NCI-H69 (cell line): Measurements from ENCODE around the gene MYOT.
"Not testable (repeated sequence)": the region's sequence is repeated elsewhere in the genome, so short reads cannot be mapped to it uniquely, and the experiment has no call there.

ENCODE experiments used
- DNase-seq: peaks from one replicate; lab custom pipeline; 2025; lab: John Stamatoyannopoulos, UW

The MYOT gene

GRCh38 chr5:137867664-137868063 lies at the start of gene MYOT:
Gene MYOT (plus strand): TSS chr5:137867860. CDS start chr5:137870652, 2,792 bp downstream.
- no peak for DNase-seq

GRCh38 chr5:137819766-137820165 lies 47.9 kb upstream of the MYOT start:
- no peak for DNase-seq

- DNase-seq = peak; percentile 70
Observed at GRCh38 chr5:137822158-137822764, 45.4 kb upstream of the MYOT start.

GRCh38 chr5:137822984-137823383 lies 44.7 kb upstream of the MYOT start:
- no peak for DNase-seq

- no peak for DNase-seq
Observed at GRCh38 chr5:137825165-137825564, 42.5 kb upstream of the MYOT start.

GRCh38 chr5:137826067-137826466 lies 41.6 kb upstream of the MYOT start:
- DNase-seq = no peak

- DNase-seq = no peak
Observed at GRCh38 chr5:137828180-137828579, 39.5 kb upstream of the MYOT start.

GRCh38 chr5:137828664-137829063 lies 39.0 kb upstream of the MYOT start:
- no peak for DNase-seq

GRCh38 chr5:137831105-137831504 lies 36.6 kb upstream of the MYOT start:
- DNase-seq = no peak

GRCh38 chr5:137831526-137831925 lies 36.1 kb upstream of the MYOT start:
- no peak for DNase-seq

- DNase-seq = no peak
Observed at GRCh38 chr5:137832416-137832815, 35.2 kb upstream of the MYOT start.

- DNase-seq = peak; percentile 54
Observed at GRCh38 chr5:137833463-137833862, 34.2 kb upstream of the MYOT start.

- no peak for DNase-seq
Observed at GRCh38 chr5:137834498-137835049, 33.1 kb upstream of the MYOT start.

- no peak for DNase-seq
Observed at GRCh38 chr5:137836298-137836697, 31.4 kb upstream of the MYOT start.

GRCh38 chr5:137836997-137837396 lies 30.7 kb upstream of the MYOT start:
- no peak for DNase-seq

GRCh38 chr5:137837491-137838394 lies 29.9 kb upstream of the MYOT start:
- no peak for DNase-seq

GRCh38 chr5:137838976-137839375 lies 28.7 kb upstream of the MYOT start:
- DNase-seq = no peak

- no peak for DNase-seq
Observed at GRCh38 chr5:137842296-137842695, 25.4 kb upstream of the MYOT start.

- no peak for DNase-seq
Observed at GRCh38 chr5:137843676-137844299, 23.9 kb upstream of the MYOT start.

- DNase-seq = no peak
Observed at GRCh38 chr5:137845472-137845871, 22.2 kb upstream of the MYOT start.

- no peak for DNase-seq
Observed at GRCh38 chr5:137847687-137848086, 20.0 kb upstream of the MYOT start.

- not testable (repeated sequence) for DNase-seq
Observed at GRCh38 chr5:137853165-137853564, 14.5 kb upstream of the MYOT start.

GRCh38 chr5:137856201-137856600 lies 11.5 kb upstream of the MYOT start:
- no peak for DNase-seq
